GM12892 (cell line): ENCODE measurements around the gene ZNF200.

ENCODE experiments used
- POLR2A ChIP-seq: IDR thresholded peaks from 2 replicates; pipeline ENCODE4 v1.6.1; 2011; ENCODE audit warnings: low read depth, low read length, control low read depth
- TAF1 ChIP-seq: IDR thresholded peaks from 2 replicates; pipeline ENCODE4 v1.6.1; 2011; ENCODE audit warnings: low read depth, mild to moderate bottlenecking, control low read depth, low read length, borderline replicate concordance

DNA sequence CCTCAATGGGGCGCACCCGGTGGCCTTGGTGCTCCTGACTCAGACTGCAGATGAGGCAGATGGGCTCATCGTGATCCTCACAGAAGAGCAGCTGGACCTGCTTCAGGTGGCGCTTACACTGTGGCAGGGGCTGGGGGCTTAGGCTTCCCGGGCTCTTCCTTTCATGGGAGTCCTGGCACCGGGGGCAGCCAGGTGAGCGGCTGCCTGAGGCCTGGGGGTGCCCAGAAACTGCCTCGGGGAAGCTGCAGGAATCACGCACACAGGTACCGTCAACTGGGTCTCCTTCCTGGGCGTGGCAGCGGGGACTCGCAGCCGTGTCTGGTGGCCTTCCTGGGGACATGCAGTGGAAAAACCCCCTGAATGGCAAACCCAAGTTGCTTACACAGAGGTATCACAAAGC is 14.5 kb upstream of the ZNF200 start:
- TF ChIP-seq POLR2A (no peak), TAF1 (no peak)
